ENCODE data around the gene BOD1L1.

The BOD1L1 gene

DNA sequence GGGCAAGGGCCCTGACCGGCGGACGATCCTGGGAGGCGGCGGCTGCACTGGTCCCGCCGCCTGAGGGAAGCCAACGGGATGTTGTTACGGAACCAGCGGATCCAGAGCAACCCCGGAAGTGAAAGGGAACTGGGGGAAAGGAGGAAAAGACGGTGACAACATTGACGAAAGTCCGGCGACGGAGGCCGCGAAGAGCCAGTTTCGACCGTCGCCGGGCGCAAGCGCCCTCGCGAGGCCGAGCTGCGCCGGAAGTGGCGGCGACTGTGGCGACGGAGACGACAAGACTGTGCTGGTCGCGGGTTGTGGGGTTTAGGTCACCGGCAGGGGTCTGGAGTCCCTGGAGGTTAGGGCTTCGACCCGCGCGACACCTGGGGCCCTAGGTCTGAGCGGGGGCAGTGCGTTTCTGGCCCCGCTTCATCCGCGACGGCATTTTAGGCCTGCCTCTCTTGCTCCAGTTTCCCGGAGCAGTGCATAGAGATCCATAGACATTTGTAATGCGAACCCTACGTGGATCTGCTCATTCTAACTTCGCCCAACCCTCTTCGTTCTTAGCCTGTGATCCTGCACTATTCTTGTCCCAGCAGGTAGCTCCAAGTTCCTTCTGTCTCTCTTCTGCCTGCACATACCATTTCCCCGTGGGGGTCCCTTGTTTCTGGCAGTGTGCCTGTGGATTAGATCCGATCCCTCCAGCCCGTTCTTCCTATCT, at the start of gene BOD1L1:
TSS of gene BOD1L1 (minus strand) at position 120 of the 706 bp plus-strand sequence. CDS start 138 bp downstream, outside the sequence.
- peak; percentile 81 to 84 for DNase-seq

DNA sequence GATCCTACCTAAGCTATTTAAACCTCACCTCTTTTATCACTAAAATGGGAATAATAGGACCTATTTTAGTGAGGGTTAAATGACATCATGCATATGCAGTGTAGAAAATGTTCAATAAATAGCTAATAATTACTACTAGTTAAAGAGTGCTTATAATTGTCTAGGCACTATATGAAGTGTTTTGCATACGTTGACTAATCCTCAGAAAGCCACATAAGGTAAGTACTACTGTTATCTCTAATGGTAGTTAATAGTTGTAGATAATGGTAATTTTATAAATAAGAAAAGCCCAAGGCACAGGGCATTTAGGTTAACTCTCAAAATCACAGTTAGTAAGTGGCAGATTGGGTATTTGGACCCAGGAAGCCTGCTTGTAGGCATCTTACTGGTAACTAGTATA, 47.4 kb upstream of the BOD1L1 start:
- DNase-seq: no peak

DNA sequence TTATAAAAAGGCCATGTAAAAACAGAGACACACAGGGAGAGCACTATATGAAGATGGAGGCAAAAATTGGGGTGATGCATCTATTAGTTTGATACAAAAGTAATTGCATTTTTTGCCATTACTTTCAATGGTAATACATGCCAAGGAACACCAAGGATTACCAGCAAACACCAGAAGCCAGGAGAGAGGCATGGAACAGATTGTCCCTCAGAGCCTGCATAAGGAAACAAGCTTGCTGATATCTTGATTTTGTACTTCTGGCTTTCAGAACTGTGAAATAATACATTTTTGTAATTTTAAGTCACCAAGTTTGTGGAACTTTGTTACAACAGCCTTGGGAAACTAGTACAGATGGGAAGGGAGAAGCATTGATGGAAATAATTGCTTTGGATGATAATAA, 45.6 kb upstream of the BOD1L1 start:
- no peak for DNase-seq

DNA sequence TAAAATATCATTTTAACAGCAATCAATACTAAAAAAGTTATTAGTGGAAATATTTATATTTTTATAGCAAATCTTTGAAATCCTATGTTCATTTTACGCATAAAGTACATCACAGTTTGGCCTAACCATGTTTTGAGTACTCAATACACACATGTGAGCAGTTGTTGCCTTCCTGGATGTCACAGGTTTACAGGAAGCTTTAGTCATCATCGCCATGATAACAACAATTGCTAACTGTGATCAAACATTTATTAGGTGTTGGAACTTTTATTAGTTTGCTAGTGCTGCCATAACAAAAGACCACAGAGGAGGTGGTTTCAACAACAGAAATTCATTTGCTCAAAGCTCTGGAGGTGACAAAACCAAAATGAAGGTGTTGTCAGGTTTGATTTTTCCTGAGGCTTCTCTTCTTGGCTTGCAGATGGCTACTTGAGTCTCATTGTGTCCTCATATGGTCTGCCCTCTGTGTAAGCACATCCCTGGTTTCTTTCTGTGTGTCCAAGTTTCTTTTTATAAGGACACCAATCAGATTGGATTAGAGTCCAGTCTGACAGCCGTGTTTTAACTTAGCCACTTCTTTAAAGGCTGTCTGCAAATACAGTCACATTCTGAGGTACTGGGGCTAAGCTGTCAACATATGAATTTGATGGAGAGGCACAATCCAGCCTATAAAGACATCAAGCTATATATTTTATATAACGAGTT, 43.1 kb upstream of the BOD1L1 start:
- DNase-seq: no peak

DNA sequence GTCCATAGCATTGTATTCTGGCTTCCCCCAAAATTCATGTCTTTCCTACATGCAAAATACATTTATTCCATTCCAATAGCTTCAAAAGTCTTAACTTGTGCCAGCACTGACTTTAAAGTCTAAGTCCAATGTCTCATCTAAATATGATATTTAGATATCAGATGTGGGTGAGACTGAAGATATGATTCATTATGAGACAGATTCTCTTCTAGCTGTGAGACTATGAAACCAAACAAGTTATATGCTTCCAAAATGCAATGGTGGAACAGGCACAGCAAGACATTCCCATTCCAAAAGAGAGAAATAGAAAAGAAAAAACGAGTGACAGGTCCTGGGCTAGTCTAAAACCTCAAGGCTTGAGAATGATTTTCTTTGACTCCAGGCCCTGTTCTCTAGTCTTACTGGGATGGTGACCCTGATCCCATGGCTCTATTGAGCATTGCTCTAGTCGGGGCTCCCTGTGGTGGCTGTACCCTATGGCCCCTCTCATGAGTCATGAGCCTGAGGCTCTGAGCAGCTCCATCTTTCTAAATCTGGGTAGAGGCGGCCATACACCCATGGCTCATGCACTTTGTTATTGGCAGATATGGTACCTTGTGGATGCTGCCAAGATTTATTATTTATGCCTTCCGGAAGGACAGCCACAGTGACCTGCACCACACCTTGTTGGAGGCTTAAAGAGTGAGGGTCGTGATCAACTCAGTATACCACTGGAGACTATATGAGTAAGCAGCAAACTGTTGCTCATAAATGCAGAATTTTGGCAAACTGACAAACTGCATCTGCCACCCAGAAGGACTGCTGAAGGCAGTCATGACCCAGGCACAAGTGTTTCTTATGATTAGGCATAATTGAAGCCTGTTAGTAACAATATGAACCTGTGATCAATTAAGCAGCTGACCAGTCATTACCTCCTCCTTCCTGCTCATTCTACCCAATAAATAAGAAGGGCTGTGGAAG, 38.5 kb upstream of the BOD1L1 start:
- DNase-seq: no peak

DNA sequence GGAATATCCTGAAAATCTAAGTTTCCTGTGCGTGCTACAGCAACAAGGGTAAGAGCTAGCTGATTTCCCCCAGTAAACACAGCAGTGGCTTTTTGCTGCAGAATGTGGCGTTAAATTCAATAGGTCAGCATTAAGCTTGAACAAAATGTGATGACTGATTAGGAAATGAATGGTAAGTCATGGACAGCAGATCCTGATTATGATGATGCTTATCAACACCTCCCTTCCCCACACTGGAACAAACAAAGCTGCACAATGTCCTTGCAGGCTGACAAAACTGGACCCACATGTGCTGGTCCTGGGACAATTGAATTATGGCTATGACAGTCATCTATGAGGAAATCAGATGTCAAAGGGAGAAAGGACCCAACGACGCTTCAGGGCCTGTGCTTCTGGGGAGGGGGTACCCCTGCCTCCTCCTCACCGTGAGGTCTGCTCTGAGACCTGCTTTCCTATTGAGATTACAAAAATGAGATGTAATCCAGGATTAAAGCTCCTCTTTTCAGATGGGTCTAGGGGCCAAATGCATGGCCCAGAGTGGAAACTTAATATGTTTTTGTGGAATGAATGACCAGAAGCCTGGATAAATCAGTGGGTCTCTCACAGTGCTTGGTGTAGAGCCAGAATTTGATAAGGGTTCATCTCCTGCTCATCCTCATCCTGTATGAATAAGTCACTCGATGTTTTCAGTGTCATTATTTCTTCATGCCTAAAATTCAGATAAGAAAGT, 32.0 kb upstream of the BOD1L1 start:
- no peak for DNase-seq

DNA sequence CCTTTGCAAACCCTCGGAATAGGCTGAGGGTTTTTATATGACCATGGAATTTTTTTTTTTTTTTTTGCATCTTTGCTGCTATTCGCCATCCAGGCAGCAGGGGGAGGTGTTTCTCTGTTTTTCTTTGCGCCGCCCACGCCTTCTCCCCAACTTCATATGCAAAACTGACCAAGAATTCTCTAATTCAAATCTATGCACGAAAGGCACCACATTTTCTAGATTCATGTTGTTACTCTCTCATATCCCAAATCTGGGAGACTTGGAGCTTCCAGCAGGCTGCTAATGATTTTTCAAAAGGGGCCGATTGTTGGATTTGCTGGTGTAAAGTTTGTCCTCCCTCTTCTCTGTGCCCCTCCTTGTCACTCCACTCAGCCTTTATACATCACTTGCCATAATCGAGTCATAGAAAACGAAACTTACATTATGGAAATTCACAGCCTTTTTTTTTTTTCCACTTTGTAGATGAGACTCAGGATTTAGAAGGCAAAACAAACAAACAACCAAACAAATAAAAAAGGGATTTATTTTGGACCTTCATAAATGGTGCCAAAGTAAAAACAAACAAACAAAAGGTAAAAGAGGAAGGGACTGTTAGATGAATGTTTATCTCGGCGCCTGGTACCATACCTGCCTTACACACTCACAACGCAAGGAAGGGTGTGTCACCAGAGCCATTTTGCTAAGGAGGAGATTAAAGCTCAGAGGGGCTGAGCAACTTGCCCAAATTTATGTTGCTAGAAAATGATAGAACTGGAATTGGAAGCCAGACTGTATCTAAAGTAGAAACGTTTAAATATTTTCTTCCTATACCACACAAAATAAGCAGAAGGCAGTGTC, 29.3 kb upstream of the BOD1L1 start:
- DNase-seq: peak; percentile 67 to 77

DNA sequence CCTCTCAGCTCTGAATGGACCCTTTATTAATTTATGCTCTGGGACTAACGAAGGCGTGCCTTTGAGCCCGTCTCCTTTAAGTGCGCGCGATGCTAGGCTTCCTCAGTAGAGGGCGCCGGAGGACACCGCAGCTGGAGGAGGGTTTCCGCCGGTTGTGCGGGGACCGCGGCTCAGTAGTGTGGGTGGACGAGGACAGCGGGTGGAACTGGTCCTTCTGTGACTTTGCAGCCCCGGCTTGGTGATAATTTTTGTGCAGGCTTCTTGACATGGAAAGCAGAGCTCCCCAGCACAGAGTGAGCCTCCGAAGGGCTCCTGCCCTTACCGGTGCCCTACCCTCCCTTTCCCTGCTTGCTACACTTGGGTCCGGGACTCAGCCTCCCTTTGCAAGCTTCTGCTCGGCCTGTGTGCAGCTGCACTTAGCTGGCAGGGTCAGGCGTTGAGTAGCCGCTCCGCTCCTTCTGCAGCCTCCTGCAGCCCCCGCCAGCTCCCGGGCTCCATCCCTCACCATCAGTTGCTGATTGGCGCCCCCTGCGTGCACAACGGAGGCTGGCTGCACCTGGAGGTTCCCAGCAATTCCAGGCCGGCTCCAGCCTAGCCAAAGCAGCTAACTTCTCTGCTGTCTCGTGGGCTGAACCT, 26.8 kb upstream of the BOD1L1 start:
- DNase-seq: peak; percentile 83 to 86

DNA sequence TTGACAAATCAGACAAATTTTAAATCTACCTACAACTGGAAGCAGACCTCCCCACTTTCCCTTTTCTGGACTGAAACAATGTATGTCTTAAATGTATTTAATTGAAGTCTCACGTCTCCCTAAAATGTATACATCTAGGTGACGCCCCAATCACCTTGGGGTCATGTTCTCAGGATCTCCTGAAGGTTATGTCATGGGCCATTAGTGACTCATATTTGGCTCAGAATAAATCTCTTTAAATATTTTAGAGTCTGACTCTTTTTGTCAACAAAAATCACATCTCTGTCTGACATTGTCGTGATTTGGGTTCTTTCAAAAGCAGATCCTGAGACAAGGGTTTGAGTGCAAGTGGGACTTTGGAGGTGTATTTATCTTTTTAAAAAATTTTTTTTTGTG, 26.2 kb upstream of the BOD1L1 start:
- DNase-seq: no peak

DNA sequence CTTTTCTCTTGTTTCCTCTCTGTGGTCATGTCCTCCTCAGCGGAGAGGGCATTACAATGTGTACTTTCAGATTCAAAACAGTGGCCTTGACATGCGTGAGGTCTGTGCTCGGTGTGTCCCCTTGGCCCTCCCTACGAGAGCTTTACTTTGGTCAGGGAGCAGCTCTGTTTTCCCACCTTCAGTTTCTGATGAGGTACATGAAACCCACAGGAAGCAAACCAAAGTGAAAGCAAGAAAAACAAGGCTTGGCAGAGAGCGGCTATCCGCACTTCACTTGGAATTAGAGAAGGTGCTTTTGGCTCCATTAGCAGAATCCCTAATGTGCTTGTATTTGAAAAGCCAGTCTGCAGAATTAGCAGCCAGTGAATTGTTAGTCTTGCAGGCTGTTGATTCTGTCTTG, 19.5 kb upstream of the BOD1L1 start:
- no peak for DNase-seq

DNA sequence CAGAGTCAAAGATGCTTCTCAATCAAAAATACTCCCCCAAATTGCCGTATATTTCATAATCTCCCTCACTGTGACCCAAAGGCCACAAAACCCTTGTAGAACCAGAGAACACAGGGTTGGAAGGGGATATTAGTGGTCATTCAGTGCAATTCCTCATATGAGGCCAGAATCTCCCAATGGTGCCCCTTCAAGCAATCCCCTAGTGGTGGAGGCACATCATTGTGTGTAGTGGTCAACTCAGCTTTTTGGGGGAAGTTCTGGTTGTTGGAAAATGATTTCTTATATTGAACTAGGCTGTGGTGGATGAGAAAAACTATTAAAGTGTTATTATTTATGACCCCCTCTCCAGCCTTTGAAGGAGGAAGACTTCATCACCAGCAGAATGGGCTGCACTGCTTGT, 17.6 kb upstream of the BOD1L1 start:
- DNase-seq: no peak

DNA sequence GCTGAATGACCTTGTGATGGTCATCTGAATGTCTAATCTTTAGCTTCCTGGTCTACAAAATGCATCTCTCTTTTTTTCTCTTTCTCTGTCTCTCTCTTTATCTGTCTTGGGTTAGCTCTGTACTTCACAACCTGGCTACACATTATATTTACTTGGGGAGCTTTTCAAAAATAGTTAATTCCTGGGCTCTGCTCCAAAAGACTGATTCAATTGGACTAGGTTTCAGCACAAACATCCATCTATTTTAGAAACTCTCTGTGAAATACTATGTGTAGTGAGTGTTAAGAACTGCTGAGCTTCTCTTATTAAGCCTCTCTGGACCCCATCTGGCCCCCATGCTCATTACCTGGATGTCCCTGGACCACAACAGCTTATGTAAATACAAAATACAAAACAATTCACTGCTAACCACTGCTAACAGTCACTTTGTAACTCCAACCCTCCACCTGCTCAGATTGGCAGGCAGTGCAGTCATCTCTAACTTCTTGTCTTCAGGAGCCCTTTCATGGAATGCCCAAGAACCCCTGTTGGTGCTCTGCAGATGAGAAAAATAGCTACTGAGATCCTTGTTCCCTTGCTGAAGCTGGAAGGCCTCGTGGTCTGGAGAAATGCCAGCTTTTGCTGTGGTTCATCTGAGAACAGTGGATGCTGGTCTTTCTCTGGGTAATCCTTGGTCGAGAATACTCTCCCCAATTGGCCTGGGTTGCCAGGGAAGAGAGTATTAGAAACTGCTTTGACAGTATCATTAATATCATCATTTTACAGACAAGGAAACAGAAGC, 14.8 kb upstream of the BOD1L1 start:
- no peak for DNase-seq

DNA sequence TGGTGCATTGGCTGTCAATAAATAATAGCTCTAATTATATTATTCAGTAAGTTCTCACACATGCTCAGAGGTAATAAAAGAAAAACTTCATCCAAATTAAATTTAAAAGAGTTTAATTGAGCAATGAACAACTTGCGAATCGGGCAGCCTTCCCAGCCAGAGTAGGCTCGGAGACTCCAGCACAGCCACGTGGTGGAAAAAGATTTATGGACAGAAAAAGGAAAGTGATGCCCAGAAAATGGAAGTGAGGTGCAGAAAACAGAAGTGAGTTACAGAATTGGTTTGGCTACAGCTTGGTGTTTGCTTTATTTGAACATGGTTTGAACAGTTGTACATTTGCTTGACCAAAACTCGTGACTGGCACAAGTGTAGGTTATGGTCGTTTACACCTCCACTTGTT, 13.6 kb upstream of the BOD1L1 start:
- no peak for DNase-seq

DNA sequence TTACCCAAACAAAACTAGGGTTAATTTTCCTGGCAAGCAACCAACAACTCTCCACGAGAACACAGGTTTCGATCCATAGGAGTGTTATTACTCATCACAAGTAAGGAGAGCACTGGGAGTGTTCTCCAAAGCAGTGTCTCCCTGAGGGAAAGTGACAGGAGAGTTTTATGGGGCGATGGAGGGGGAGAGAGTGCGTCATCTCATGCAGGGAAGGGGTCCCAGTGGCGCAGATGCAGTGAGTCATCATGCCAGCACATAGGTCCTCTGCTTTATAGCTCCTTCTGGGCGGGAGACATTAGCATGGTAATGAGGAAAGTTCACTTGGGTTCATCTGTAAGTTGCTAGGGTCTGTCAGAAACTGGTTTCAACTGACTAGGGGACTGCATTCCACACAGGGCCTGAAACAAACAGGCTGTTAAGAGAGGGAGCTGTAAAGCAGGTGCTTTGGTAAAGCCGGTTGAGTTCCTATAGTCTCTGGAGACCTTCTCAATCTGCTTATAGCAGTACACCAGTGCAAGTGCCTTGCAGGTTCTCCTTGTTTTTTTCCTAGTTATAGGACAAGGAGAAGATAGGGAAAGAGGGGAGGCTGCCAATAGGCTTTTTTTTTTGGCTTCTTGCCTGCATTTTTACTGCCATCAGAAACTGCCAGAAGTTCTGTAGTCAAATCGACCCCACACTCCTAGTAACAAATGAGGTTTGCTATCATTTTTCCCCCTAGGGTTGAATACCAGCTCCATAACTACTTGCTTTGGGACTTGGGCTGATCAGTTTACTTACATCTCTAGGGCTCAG, 12.8 kb upstream of the BOD1L1 start:
- DNase-seq: no peak

DNA sequence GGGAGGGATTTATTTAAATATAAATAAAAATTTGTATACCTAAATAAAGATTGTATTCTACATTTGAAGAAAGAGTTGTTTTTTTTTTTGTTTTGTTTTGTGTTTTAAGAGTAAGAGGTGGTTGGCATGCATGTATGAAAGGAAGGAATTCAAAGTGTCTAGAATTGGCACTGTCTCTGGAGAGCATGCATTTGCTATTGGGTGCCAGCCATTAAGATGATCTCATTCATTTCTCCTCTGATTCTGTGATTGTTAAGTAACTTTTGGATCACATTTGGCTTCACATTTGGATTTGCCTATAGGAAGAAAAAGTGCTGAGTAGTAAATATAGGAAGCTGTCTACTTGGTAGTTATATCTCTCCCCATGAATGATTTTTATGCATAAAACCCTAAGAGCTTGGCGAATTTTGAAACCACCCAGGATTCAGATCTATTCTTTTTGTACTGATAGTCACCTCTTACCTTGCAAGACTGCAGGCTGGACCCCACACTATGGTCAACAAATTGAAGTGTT, 7.8 kb upstream of the BOD1L1 start:
- DNase-seq: no peak

DNA sequence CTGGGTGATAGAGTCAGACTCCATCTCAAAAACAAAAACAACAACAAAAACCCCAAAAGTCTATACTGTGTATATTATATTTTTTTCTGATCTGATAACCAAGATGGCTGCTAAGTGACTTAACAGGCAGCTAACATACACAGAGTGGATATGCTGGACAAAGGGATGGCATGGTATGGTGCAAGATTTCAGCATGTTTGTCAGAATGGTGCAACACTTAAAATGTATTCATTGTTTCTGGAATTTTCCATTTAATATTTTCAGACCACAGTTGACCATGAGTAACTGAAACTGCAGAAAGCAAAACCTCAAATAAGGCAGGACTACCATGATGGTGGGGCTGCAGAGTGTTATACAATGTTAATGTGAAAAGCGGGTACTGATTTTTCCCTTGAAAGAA, 6.1 kb upstream of the BOD1L1 start:
- DNase-seq: no peak

DNA sequence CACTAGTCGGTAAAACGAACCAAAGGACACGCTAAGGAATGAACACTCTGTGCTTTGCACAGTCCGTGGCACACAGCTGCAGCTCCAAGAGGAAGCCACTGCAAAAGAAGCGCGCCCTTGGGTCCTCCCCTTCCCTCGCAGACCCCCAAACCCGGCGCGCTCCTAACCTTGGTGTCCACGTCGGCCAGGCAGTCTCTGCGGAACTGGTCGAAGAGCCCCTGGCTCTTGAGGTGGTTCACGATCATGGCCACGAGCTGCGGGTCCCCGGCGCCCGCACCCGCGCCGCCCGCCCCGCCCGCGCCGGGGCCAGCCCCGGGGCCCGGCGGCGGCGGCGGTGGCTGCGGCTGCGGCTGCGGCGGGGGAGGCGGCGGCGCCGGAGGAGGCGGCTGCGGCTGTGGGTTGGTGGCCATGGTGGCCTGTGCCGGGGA, 333 bp downstream of the BOD1L1 start:
- peak; percentile 22 to 38 for DNase-seq

DNA sequence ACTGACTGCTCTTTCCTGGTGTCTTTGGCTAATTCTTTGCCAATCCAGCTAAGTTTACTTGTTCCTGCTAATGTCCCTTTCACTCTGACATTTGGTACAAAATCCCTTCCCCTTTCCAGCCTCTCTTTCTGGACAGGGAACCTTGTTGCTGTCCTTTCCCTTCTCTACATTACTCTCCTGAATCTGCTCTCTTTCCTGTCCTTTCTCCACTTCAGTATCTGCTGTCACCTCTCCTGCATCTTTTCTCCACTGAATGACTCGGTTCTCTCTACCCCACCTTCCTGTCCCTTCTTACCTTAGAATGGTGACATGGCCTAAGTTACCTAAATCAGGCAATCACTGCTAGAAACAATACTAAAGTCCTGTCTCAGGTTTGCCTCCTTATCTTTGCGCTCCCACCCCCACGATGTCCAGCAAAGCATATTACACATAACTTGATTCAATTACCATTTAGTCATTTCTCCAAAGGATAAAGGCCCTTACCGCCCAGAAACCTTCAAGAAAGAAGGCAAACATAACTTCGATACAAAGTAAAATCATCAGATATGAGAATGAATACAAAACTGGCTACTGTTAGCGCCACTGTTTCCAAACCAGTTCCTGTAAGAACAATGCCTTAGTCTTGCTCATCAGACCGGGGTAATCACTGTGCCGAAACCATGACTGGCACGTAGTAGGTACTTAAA, 890 bp downstream of the BOD1L1 start:
- no peak for DNase-seq

All from activated CD4-positive, alpha-beta T cell treated with anti-CD3 and anti-CD28 coated beads, Interleukin-2, amount 50 U/mL, for 48 hours (primary cell).